HCT116 (cell line): ENCODE measurements around the gene MAML3.

Experiments used
- EZH2phosphoT487 ChIP-seq: fragments of 200-600 bp; IDR thresholded peaks from 2 replicates; pipeline ENCODE4 v1.6.1; 2018; ENCODE audit warnings: antibody characterized with exemption, borderline replicate concordance
- ZNF274 ChIP-seq: fragments of 200-500 bp; sonication (Bioruptor generic); IDR thresholded peaks from 2 replicates; pipeline ENCODE4 v1.6.1; 2014; ENCODE audit warnings: mild to moderate bottlenecking, low read depth, low read length, inconsistent platforms

DNA sequence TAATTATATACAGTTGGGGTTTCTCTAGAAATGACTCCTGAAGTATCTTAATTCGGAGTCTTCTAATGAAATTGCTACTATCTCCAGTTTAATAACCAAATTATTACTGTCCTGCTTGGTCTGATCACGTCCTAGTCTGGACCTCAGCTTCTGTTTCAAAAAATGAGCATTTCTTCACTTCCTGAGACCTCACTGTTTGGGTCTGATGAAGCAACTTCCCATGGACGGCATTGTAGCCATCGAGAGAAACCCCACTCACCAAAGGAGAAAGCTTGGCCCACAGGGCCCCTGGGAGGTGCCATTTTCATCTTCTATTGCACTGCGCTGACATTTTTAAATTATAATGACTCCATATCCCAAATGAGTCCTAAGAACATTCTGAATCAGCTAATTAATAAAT is 310.3 kb downstream of the MAML3 start:
- TF ChIP-seq ZNF274 (no peak), EZH2phosphoT487 (no peak)
